HUES6 (cell line): ENCODE data around the gene DCXR.
"Not testable (repeated sequence)": the region's sequence is repeated elsewhere in the genome, so short reads cannot be mapped to it uniquely, and the experiment has no call there.

ENCODE experiments used
- H3K27ac ChIP-seq: 2 replicates; pipeline ENCODE4 v1.7.0; 2013; ENCODE audit warnings: low read depth, mild to moderate bottlenecking, low read length, inconsistent platforms
- H3K27me3 ChIP-seq: 2 replicates; pipeline ENCODE4 v1.6.1; 2013; ENCODE audit warnings: low read length; ENCODE audit not compliant: control insufficient read depth, insufficient read depth
- H3K36me3 ChIP-seq: 2 replicates; pipeline ENCODE4 v1.6.1; 2013; ENCODE audit warnings: low read length; ENCODE audit not compliant: control insufficient read depth, insufficient read depth
- H3K4me1 ChIP-seq: 2 replicates; pipeline ENCODE4 v1.6.1; 2013; ENCODE audit warnings: low read length; ENCODE audit not compliant: control insufficient read depth, insufficient read depth
- H3K4me3 ChIP-seq: 2 replicates; pipeline ENCODE4 v1.5.1; 2013; ENCODE audit warnings: low read depth, low read length
- H3K9ac ChIP-seq: one replicate; pipeline ENCODE4 v1.6.1; 2013; ENCODE audit warnings: mild to moderate bottlenecking, low read length
- H3K9me3 ChIP-seq: 2 replicates; pipeline ENCODE4 v1.6.1; 2013; ENCODE audit warnings: low read depth, low read length; ENCODE audit not compliant: control insufficient read depth, insufficient read depth

Gene DCXR

GRCh38 chr17:82045936-82046484 lies 8.5 kb upstream of the DCXR start:
- Histone ChIP-seq H3K4me1 (peaks cover 14% of the 10 kb centered on the region), H3K27ac (no peak overlapping the region), H3K4me3 (no peak overlapping the region), H3K9me3 (no peaks in the 10 kb centered on the region), H3K9ac (no peak overlapping the region), H3K36me3 (peaks cover 37% of the 10 kb centered on the region), H3K27me3 (no peaks in the 10 kb centered on the region)

GRCh38 chr17:82043507-82043906 lies 6.0 kb upstream of the DCXR start:
- H3K27me3 ChIP-seq, result no peaks in the 10 kb centered on the region
- no peak overlapping the region for H3K4me3 ChIP-seq
- H3K9me3 ChIP-seq, result no peaks in the 10 kb centered on the region
- H3K27ac ChIP-seq, result no peak overlapping the region
- H3K4me1 ChIP-seq, result peaks cover 9% of the 10 kb centered on the region; the same call in 1 of the 2 replicates
- H3K36me3 ChIP-seq, result peaks cover 18% of the 10 kb centered on the region
- H3K9ac ChIP-seq, result no peak overlapping the region

GRCh38 chr17:82042649-82043048 lies 5.2 kb upstream of the DCXR start:
- H3K27ac ChIP-seq, result no peak overlapping the region

DNA sequence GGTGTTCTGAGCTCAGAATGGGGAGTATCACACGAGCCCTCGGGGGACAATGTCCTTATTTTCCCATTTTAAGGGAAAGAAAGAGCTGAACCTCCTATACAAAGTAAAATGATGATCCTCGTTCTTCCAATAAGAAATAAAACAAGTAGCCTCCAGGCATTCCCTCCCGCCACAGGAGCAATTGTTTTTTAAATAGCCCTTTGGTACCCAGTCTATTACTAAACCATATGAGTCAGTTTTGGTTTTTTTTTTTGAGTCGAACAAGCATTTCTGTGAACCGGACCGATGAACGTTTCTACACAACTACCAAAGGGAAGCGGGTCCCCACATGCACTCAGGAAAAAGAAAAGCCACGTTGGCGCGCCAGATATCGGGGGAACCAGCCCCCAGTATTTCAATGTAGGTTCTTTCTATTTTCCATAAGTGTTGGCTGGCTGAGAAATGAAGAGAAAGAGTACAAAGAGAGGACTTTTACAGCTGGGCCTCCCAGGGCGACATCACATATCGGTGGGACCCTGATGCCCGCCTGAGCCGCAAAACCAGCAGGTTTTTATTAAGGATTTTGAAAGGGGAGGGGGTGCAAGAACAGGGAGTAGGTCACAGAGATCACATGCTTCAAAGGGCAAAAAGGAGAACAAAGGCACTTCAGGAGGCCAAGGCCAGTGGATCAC lies 3.8 kb upstream of the DCXR start:
- no peaks in the 10 kb centered on the region for H3K36me3 ChIP-seq
- no peak overlapping the region for H3K9ac ChIP-seq
- H3K27me3 ChIP-seq, result no peaks in the 10 kb centered on the region
- H3K4me3 ChIP-seq, result no peak overlapping the region
- no peak overlapping the region for H3K27ac ChIP-seq
- peaks cover 16% of the 10 kb centered on the region for H3K4me1 ChIP-seq
- no peaks in the 10 kb centered on the region for H3K9me3 ChIP-seq

More at GRCh38 chr17:82042649-82043048, 5.2 kb upstream of the DCXR start:
- H3K9me3 ChIP-seq, result no peaks in the 10 kb centered on the region
- H3K27me3 ChIP-seq, result no peaks in the 10 kb centered on the region
- H3K4me1 ChIP-seq, result peaks cover 12% of the 10 kb centered on the region
- no peak overlapping the region for H3K4me3 ChIP-seq
- H3K36me3 ChIP-seq, result peaks cover 10% of the 10 kb centered on the region
- no peak overlapping the region for H3K9ac ChIP-seq

- H3K4me1 ChIP-seq, result peaks cover 16% of the 10 kb centered on the region
- H3K4me3 ChIP-seq, result no peak overlapping the region
- peaks cover 7% of the 10 kb centered on the region; the same call in 1 of the 2 replicates for H3K36me3 ChIP-seq
- no peaks in the 10 kb centered on the region for H3K27me3 ChIP-seq
- no peak overlapping the region for H3K27ac ChIP-seq
- H3K9ac ChIP-seq, result no peak overlapping the region
- H3K9me3 ChIP-seq, result no peaks in the 10 kb centered on the region
Observed at GRCh38 chr17:82039695-82040299, 2.3 kb upstream of the DCXR start.

GRCh38 chr17:82038796-82039409 lies 1.4 kb upstream of the DCXR start:
- not testable (repeated sequence) for H3K36me3 ChIP-seq, H3K27me3 ChIP-seq, H3K27ac ChIP-seq, H3K4me3 ChIP-seq, H3K9me3 ChIP-seq, H3K9ac ChIP-seq
- H3K4me1 ChIP-seq, result peaks cover 21% of the 10 kb centered on the region

GRCh38 chr17:82037889-82038195 lies 345 bp upstream of the DCXR start:
- Histone ChIP-seq H3K9me3 (no peaks in the 10 kb centered on the region), H3K4me3 (peak overlapping the region; percentile 36), H3K9ac (no peak overlapping the region), H3K36me3 (peaks cover 7% of the 10 kb centered on the region; the same call in 1 of the 2 replicates), H3K4me1 (peaks cover 14% of the 10 kb centered on the region), H3K27ac (no peak overlapping the region), H3K27me3 (no peaks in the 10 kb centered on the region)

DNA sequence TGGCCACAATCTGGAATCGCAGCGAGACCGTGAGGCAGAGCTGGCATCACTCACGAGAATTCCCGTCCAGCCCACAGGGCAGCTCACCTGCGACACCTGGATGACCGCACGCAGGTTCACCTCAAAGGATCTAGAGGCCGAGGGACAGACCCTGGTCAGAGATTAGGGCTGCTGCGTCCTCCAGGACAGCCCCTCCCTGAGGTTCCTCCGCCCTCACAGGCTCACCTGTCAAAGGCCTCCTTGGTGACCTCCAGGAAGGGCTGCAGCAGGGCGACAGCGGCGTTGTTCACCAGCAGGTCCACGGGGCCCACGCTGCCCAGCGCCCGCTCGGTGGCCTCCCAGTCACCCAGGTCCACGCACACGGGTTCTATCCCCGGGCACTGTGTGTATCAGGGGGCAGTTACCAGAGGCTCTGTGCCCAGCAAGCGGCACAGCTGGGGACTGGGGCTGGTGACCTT lies 834 bp downstream of the DCXR start:
- Histone ChIP-seq H3K36me3 (peaks cover 7% of the 10 kb centered on the region; the same call in 1 of the 2 replicates), H3K4me3 (peak overlapping the region; percentile 66), H3K27ac (no peak overlapping the region), H3K9ac (peak overlapping the region; percentile 46), H3K9me3 (no peaks in the 10 kb centered on the region), H3K4me1 (peaks cover 22% of the 10 kb centered on the region), H3K27me3 (no peaks in the 10 kb centered on the region)

GRCh38 chr17:82035956-82036633 lies 1.4 kb downstream of the DCXR start:
- Histone ChIP-seq H3K27ac (no peak overlapping the region), H3K9ac (no peak overlapping the region), H3K4me3 (peak overlapping the region; percentile 66)

DNA sequence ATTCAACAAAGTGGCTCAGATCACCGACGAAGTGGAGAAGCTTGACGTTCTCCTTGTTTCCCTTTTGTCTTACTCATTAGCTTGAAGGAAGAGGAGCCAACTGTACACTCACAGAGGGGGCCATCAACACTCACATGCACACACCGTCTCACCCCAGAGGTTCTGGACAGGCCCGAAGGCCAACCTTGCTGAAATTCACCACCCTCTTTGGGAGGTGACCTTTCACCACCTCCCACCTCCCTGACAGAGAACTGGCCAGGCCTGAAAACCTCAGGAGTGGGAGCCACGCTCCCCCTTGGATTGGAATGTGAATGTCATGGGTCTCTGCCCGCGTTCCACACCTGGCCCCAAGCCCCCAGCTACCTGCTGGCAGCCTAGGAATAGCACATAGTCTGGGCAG lies 2.0 kb downstream of the DCXR start:
- Histone ChIP-seq H3K9me3 (no peaks in the 10 kb centered on the region), H3K4me1 (peaks cover 22% of the 10 kb centered on the region), H3K27ac (no peak overlapping the region), H3K27me3 (no peaks in the 10 kb centered on the region), H3K36me3 (peaks cover 7% of the 10 kb centered on the region; the same call in 1 of the 2 replicates), H3K9ac (no peak overlapping the region), H3K4me3 (no peak overlapping the region)

More at GRCh38 chr17:82035956-82036633, 1.4 kb downstream of the DCXR start:
- H3K27me3 ChIP-seq, result no peaks in the 10 kb centered on the region
- no peaks in the 10 kb centered on the region for H3K9me3 ChIP-seq
- H3K4me1 ChIP-seq, result peaks cover 22% of the 10 kb centered on the region
- H3K36me3 ChIP-seq, result peaks cover 7% of the 10 kb centered on the region; the same call in 1 of the 2 replicates
